Measurements from ENCODE around the gene TMED1. TPM values are rescaled to one million over a fixed set of nuclear protein-coding genes. Genes with fewer than 3 reads are reported as not detected.

The TMED1 gene
- total RNA-seq, 6 experiments from 2014 or later = 42.8 to 65.0 (median 48.1) TPM

- Mint-ChIP-seq H3K4me3 (peak overlapping the region; percentile 18; the same call in 1 of the 2 replicates), H3K27ac (peak overlapping the region; percentile 65), H3K27me3 (ENCODE audit: insufficient read depth) (peaks cover 41% of the 10 kb centered on the region), H3K4me1 (ENCODE audit: low read depth) (peaks cover 38% of the 10 kb centered on the region), H3K36me3 (ENCODE audit: low read depth) (peaks cover 56% of the 10 kb centered on the region), H3K9me3 (peaks cover 18% of the 10 kb centered on the region)
- no peak for TF ChIP-seq CTCF (IDR thresholded peaks at IDR 0.05)
- DNase-seq = no peak
Measured at GRCh38 chr19:10809651-10810285, 26.2 kb downstream of the TMED1 start.

DNA sequence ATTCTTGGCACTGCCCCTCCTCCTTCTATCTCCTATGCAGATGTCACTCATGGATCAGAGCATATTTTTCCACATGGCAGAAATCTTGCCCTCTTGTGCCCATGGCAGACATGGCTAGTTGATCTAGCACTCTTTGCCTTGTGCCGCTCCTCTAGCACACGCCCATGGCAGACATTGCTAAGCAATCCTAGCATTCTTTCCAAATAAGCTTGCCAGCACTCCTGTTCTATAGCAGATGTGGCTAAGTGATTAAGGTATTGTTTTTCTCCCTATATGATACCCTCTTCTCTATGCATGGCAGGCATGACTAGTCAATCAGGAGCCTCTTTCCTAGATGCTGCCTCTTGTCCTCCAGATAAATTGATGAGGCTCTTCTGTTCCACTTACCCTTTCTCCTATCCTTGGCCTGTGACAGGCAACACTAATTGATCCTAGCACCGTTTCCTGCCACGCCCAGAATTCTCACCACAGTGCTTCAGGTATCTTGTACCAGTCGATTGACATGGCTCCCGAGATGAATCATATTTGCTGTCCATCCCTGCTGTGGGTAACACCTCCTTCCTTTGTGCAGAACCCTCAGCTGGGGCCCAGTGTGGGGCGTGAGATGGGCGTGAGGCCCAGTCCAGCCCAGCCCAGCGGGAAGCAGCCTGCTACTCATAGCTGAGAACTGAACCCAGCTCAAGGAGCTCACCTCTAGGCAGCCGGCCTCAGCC is 26.9 kb downstream of the TMED1 start:
- H3K9me3 Mint-ChIP-seq = peaks cover 18% of the 10 kb centered on the region
- H3K4me3 Mint-ChIP-seq = no peak overlapping the region
- H3K36me3 Mint-ChIP-seq (ENCODE audit: low read depth) = peaks cover 54% of the 10 kb centered on the region
- peaks cover 37% of the 10 kb centered on the region for H3K27me3 Mint-ChIP-seq (ENCODE audit: insufficient read depth)
- peaks cover 31% of the 10 kb centered on the region for H3K4me1 Mint-ChIP-seq (ENCODE audit: low read depth)
- peak; percentile 12; the same call in 1 of the 2 replicates for TF ChIP-seq CTCF (IDR thresholded peaks at IDR 0.05)
- H3K27ac Mint-ChIP-seq = peak overlapping the region; percentile 42
- peak; percentile 50 for DNase-seq

- H3K36me3 Mint-ChIP-seq (ENCODE audit: low read depth) = peaks cover 43% of the 10 kb centered on the region
- no peak overlapping the region for H3K27ac Mint-ChIP-seq
- TF ChIP-seq CTCF (IDR thresholded peaks at IDR 0.05) = no peak
- peaks cover 24% of the 10 kb centered on the region for H3K9me3 Mint-ChIP-seq
- H3K27me3 Mint-ChIP-seq (ENCODE audit: insufficient read depth) = peaks cover 15% of the 10 kb centered on the region
- no peak for DNase-seq
- no peak overlapping the region for H3K4me3 Mint-ChIP-seq
- H3K4me1 Mint-ChIP-seq (ENCODE audit: low read depth) = peaks cover 16% of the 10 kb centered on the region
Measured at GRCh38 chr19:10805758-10806247, 30.2 kb downstream of the TMED1 start.

GRCh38 chr19:10805065-10805757 is 30.8 kb downstream of the TMED1 start:
- peaks cover 9% of the 10 kb centered on the region for H3K27me3 Mint-ChIP-seq (ENCODE audit: insufficient read depth)
- H3K4me3 Mint-ChIP-seq = no peak overlapping the region
- H3K9me3 Mint-ChIP-seq = peaks cover 23% of the 10 kb centered on the region
- H3K27ac Mint-ChIP-seq = no peak overlapping the region
- peaks cover 37% of the 10 kb centered on the region for H3K36me3 Mint-ChIP-seq (ENCODE audit: low read depth)
- no peak for DNase-seq
- peaks cover 14% of the 10 kb centered on the region for H3K4me1 Mint-ChIP-seq (ENCODE audit: low read depth)
- TF ChIP-seq CTCF (IDR thresholded peaks at IDR 0.05) = no peak

GRCh38 chr19:10803252-10803651 is 32.8 kb downstream of the TMED1 start:
- Mint-ChIP-seq H3K4me3 (peak overlapping the region; percentile 28; the same call in 1 of the 2 replicates), H3K27ac (no peak overlapping the region; the same call in 1 of the 2 replicates)

More at GRCh38 chr19:10803252-10803651, 32.8 kb downstream of the TMED1 start:
- Mint-ChIP-seq H3K36me3 (ENCODE audit: low read depth) (peaks cover 21% of the 10 kb centered on the region), H3K9me3 (peaks cover 7% of the 10 kb centered on the region), H3K27me3 (ENCODE audit: insufficient read depth) (peaks cover 5% of the 10 kb centered on the region), H3K4me1 (ENCODE audit: low read depth) (no peaks in the 10 kb centered on the region)
- DNase-seq = no peak
- TF ChIP-seq CTCF (IDR thresholded peaks at IDR 0.05) = no peak
